HG02798 (cell line): ENCODE results near the gene RIN2.
"Not testable (repeated sequence)": the region's sequence is repeated elsewhere in the genome, so short reads cannot be mapped to it uniquely, and the experiment has no call there.

Source experiments
- ATAC-seq: cut with Tn5 transposase; IDR thresholded peaks from one replicate; pipeline ENCODE4 v1.9.1; 2021; ENCODE audit warnings: mild to moderate bottlenecking; ENCODE audit not compliant: unreplicated experiment, poor library complexity

The RIN2 gene

GRCh38 chr20:19735446-19735845, 22.6 kb upstream of the RIN2 start:
- no peak for ATAC-seq

GRCh38 chr20:19737025-19737424, 21.0 kb upstream of the RIN2 start:
- ATAC-seq, result no peak

- ATAC-seq, result no peak
Observed at GRCh38 chr20:19738951-19739350, 19.1 kb upstream of the RIN2 start.

GRCh38 chr20:19739351-19739750, 18.7 kb upstream of the RIN2 start:
- no peak for ATAC-seq

- no peak for ATAC-seq
Observed at GRCh38 chr20:19740512-19740911, 17.5 kb upstream of the RIN2 start.

GRCh38 chr20:19741924-19742323, 16.1 kb upstream of the RIN2 start:
- no peak for ATAC-seq

- ATAC-seq, result no peak
Observed at GRCh38 chr20:19742974-19743639, 15.0 kb upstream of the RIN2 start.

GRCh38 chr20:19743640-19743995, 14.4 kb upstream of the RIN2 start:
- no peak for ATAC-seq

GRCh38 chr20:19745106-19745505, 13.0 kb upstream of the RIN2 start:
- no peak for ATAC-seq

GRCh38 chr20:19745584-19745983, 12.5 kb upstream of the RIN2 start:
- ATAC-seq, result no peak

GRCh38 chr20:19746396-19746795, 11.7 kb upstream of the RIN2 start:
- ATAC-seq, result no peak

- no peak for ATAC-seq
Observed at GRCh38 chr20:19747903-19748302, 10.2 kb upstream of the RIN2 start.

- no peak for ATAC-seq
Observed at GRCh38 chr20:19748681-19749080, 9.4 kb upstream of the RIN2 start.

- no peak for ATAC-seq
Observed at GRCh38 chr20:19749618-19750071, 8.4 kb upstream of the RIN2 start.

- no peak for ATAC-seq
Observed at GRCh38 chr20:19750101-19750606, 7.9 kb upstream of the RIN2 start.

GRCh38 chr20:19750907-19751636, 7.0 kb upstream of the RIN2 start:
- ATAC-seq, result no peak

GRCh38 chr20:19754201-19754600, 3.9 kb upstream of the RIN2 start:
- ATAC-seq, result not testable (repeated sequence)

- ATAC-seq, result no peak
Observed at GRCh38 chr20:19756761-19757486, 1.1 kb upstream of the RIN2 start.

GRCh38 chr20:19757487-19758132, 448 bp upstream of the RIN2 start:
- ATAC-seq, result no peak

GRCh38 chr20:19758501-19759331, 658 bp downstream of the RIN2 start:
- ATAC-seq, result no peak
